ENCODE data around the gene LAMTOR4. TPM values are rescaled to one million over a fixed set of nuclear protein-coding genes. Genes with fewer than 3 reads are reported as not detected.

LAMTOR4 gene
- total RNA-seq, 1 experiment from 2014 or later, result 344 TPM

DNA sequence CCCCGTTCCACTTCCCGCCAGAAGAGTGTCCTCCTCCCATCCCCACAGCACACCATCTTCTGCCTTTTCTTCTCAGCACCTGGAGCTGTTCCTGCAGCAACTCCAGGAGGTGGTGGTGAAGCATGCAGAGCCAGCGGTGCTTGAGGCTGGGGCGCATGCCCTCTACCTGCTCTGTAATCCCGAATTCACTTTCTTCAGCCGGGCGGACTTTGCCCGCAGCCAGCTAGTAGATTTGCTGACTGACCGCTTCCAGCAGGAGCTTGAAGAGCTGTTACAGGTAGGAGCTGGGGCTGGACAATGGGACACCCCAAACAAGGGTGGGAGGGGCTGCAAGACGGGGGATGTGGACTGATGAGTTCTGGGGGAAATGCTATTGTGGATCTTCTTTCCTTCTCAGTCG, 52.0 kb downstream of the LAMTOR4 start:
- DNase-seq (ENCODE audit: low spot score), result peak; percentile 28

Other genes starting within 250 kb of the LAMTOR4 start
- gene TRIM4, start 229.4 kb upstream of the LAMTOR4 start, total RNA-seq (2014; rRNA removed; shearing (Covaris generic)), result 15.1 and 16.0 TPM in 2 replicates
- gene GJC3, start 219.3 kb upstream of the LAMTOR4 start, total RNA-seq (2014; rRNA removed; shearing (Covaris generic)), result not detected in 2 replicates
- gene AZGP1, start 172.9 kb upstream of the LAMTOR4 start, total RNA-seq (2014; rRNA removed; shearing (Covaris generic)), result 42.3 and 43.2 TPM in 2 replicates
- gene ZKSCAN1, start 133.3 kb upstream of the LAMTOR4 start, total RNA-seq (2014; rRNA removed; shearing (Covaris generic)), result 22.5 and 32.1 TPM in 2 replicates
- gene ZSCAN21, start 99.1 kb upstream of the LAMTOR4 start, total RNA-seq (2014; rRNA removed; shearing (Covaris generic)), result 7.7 and 7.9 TPM in 2 replicates
- gene ZNF3, start 67.2 kb upstream of the LAMTOR4 start, total RNA-seq (2014; rRNA removed; shearing (Covaris generic)), result 22.2 and 23.6 TPM in 2 replicates
- 111 and 128 TPM in 2 replicates for gene COPS6, start 59.9 kb upstream of the LAMTOR4 start, total RNA-seq (2014; rRNA removed; shearing (Covaris generic))
- 461 and 531 TPM in 2 replicates for gene MCM7, start 47.5 kb upstream of the LAMTOR4 start, total RNA-seq (2014; rRNA removed; shearing (Covaris generic))
- gene AP4M1, start 47.3 kb upstream of the LAMTOR4 start, total RNA-seq (2014; rRNA removed; shearing (Covaris generic)), result 36.8 and 38.1 TPM in 2 replicates
- 45.0 and 65.5 TPM in 2 replicates for gene TAF6, start 29.6 kb upstream of the LAMTOR4 start, total RNA-seq (2014; rRNA removed; shearing (Covaris generic))
- 2.7 and 5.5 TPM in 2 replicates for gene CNPY4, start 29.3 kb upstream of the LAMTOR4 start, total RNA-seq (2014; rRNA removed; shearing (Covaris generic))
- gene MBLAC1, start 22.0 kb upstream of the LAMTOR4 start, total RNA-seq (2014; rRNA removed; shearing (Covaris generic)), result 1.3 and 2.9 TPM in 2 replicates
- 22.5 and 27.8 TPM in 2 replicates for gene TRAPPC14, start 9.8 kb downstream of the LAMTOR4 start, total RNA-seq (2014; rRNA removed; shearing (Covaris generic))
- gene GAL3ST4, start 19.7 kb downstream of the LAMTOR4 start, total RNA-seq (2014; rRNA removed; shearing (Covaris generic)), result not detected in 2 replicates
- gene GPC2, start 28.5 kb downstream of the LAMTOR4 start, total RNA-seq (2014; rRNA removed; shearing (Covaris generic)), result 1.7 and 4.2 TPM in 2 replicates
- 0.05 and 0.08 TPM in 2 replicates for gene STAG3, start 29.0 kb downstream of the LAMTOR4 start, total RNA-seq (2014; rRNA removed; shearing (Covaris generic))
- not detected in 2 replicates for gene PVRIG, start 71.0 kb downstream of the LAMTOR4 start, total RNA-seq (2014; rRNA removed; shearing (Covaris generic))
- not detected in 2 replicates for gene SPDYE3, start 158.8 kb downstream of the LAMTOR4 start, total RNA-seq (2014; rRNA removed; shearing (Covaris generic))
- gene PILRB, start 209.2 kb downstream of the LAMTOR4 start, total RNA-seq (2014; rRNA removed; shearing (Covaris generic)), result 104 and 119 TPM in 2 replicates
- gene PILRA, start 224.6 kb downstream of the LAMTOR4 start, total RNA-seq (2014; rRNA removed; shearing (Covaris generic)), result 2.1 TPM in 1 of 2 replicates, not detected in the other